GDM1 (cell line): ENCODE results near the gene MAP3K7CL.

ENCODE experiments used
- DNase-seq: peaks from one replicate; lab custom pipeline; 2025; lab: John Stamatoyannopoulos, UW

MAP3K7CL gene, protein sequence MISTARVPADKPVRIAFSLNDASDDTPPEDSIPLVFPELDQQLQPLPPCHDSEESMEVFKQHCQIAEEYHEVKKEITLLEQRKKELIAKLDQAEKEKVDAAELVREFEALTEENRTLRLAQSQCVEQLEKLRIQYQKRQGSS

DNA sequence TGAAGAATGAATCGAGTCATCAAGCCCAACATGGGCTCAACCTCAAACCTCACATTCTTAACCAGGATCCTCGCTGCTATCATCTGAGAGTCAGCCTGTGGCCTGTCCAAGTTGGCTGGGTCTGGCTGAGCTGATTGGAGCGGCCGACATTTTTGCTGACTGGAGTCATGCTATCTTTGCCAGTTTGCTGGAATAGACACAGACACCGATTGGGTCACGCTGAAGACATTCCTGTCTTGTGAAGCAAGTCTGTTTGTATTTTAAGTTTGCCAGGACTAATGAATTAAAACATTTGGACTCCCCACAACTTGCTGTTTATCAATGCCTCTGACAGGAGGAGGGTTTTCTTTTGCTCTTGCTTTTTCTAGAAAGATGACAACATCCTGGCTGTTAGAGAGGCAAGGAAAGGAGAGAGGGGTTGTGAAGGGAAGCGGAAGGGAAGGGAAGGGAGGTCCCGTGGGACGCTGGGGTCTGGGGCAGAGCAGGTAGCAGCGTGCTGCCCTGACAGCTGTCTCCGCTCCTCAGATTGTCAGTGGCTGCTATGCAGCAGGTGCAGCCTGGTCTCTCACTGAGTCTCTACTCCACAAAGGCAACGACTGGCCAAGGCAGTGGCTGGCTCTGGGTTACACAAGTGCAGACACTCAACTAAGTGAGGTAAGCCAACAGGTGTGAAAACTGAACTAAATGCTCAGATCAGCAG lies at the start of gene MAP3K7CL:
TSS of gene MAP3K7CL (plus strand) at position 375 of the 700 bp plus-strand sequence. CDS start 2,701 bp downstream, outside the sequence.
- no peak for DNase-seq

DNA sequence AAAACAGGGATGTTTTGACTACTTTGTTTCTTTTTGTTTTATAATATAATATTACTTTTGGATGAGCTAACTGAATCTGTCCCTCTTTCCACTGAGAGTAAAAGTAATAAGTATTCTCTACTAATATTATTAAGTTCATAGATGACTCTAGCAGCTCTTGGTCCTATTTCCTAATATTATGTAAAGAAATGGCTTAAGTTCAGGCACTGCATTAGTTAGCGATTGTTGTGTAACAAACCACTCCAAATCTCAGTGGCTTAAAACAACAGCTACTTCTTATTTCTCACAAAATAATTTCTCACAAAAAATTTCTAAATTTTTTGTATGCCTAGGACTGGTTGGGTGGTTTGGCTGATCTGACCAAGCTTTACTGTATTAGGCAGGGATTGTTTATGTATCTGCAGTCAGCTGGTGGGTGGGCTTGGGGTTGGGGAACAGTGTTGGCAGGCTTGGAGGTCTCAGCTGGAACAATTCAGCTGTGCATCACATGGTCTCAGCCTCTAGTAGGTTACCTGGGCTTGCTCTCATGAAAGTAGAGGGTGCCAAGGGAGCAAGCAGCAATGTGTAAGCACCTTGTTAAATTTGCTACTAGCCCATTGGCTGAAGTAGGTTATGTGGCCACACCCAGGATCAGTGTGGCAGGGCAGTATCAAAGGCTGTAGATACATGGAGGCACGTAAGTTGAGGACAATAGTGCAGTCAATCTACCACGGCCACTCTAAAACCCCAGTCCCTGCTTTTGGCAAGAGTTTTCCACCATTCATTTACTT lies 48.2 kb upstream of the MAP3K7CL start:
- no peak for DNase-seq

DNA sequence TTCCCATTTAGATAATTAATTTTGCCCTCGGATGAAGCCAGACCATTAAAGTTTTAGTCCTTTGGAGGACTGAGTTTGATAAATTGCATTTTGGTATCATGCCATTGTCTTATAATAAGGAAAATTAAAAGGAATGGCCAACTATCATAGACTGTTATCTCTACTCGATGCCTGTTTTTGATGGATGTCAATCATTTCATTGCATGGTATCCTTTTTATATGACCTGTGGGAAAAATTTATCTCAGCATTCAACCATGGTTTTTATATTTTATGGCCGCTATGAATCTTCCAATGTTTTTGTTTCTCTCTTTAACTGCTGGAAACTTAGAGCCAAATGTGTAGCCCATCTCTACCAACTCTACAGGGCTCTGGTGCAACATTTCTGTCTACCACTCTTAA lies 47.1 kb upstream of the MAP3K7CL start:
- DNase-seq: no peak

DNA sequence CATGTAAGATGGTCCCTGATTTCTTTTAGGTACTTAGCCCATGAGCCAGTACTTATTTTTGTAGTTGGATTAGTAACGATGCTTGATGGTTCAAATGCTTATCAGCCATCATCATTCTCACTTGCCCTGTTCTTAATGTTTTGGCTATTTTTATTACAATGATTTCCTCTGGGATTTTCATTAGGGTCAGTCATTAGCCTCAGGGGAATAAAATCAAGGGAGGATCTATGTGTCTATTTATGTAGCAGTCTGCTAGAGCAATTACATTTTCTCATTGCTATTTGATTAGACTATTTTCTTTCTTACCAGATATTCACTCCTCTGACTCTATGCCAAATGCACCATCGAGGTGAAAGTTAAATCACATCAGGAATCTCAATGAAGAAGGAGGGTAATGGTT lies 46.1 kb upstream of the MAP3K7CL start:
- no peak for DNase-seq

DNA sequence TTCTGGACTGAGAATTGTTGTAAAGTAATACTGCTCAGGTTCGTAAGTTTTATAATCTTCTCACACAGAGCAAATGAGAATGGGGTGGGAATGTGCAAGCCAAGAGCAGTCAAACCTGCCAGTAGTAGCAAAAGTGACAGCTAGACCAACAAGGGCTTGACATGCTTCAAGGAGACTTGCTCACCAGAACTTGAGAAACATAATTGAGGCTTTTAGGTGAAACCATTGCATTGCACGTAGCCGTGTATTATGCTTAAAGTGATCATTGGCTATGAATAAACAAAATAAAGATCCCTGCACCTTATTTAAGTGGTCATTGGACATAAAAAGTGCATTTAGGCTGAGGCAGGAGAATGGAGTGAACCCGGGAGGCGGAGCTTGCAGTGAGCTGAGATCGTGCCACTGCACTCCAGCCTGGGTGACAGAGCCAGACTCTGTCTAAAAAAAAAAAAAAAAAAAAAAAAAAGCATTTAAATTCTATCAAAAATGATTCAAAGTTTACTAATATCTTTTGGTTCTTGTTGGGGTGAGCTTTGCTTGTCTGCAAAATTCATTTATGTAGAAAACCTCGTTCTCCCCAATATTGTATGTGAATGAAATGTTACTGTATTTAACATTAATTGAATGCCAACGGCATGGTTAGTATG lies 45.2 kb upstream of the MAP3K7CL start:
- no peak for DNase-seq

DNA sequence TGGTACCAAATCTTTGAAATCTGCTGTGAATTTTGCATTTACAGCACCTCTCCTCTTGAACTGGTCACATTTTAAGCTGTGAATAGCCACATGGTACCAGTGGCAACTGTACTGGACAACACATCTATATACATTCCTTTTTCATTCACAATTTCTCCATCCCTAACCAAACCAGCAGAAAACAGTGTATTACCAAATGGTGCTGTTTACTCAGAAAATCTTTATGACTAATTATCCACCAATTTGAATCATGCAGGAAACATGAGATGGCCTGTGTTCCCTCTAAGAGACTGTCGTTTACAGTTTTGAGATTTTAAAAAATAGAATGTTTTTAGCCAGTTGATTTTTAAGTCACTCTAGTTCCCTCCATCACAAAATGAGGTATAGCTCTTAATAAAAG lies 39.4 kb upstream of the MAP3K7CL start:
- no peak for DNase-seq

DNA sequence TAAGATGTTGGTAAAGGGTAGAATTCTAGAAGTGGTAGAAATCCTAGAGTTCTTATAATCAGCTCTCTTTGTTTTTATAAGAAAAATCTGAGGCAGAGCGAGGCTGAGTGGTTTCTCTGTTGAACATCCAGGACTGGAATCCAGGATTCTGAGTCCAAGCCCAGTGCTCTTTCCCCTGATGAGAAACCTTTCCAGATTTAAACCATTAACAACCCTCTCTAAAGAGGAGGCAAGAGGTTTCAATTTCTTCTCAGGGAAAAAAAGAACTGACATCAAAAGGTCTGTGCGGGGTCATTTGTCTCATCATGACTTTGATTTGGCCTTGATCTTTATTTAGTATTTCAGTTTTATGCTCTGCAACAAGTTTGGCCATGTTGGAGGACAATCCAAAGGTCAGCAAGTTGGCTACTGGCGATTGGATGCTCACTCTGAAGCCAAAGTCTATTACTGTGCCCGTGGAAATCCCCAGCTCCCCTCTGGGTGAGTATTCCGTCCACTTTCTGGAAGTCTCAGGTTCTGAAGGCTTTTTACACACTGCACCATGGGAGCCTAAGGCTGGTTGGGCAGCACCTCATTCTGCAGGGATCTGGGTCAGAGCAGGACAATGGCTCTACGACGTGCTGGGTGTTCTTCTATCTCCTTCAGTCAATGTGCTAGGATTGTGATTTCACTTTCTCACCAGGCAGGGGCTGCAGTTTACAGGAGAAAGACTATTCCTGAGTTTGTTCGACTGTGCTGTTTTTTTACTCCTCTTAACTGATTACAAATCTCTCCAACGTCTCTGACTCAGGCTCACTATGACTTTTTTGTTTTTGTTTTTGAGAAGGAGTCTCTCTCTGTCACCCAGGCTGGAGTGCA lies 38.1 kb upstream of the MAP3K7CL start:
- no peak for DNase-seq

DNA sequence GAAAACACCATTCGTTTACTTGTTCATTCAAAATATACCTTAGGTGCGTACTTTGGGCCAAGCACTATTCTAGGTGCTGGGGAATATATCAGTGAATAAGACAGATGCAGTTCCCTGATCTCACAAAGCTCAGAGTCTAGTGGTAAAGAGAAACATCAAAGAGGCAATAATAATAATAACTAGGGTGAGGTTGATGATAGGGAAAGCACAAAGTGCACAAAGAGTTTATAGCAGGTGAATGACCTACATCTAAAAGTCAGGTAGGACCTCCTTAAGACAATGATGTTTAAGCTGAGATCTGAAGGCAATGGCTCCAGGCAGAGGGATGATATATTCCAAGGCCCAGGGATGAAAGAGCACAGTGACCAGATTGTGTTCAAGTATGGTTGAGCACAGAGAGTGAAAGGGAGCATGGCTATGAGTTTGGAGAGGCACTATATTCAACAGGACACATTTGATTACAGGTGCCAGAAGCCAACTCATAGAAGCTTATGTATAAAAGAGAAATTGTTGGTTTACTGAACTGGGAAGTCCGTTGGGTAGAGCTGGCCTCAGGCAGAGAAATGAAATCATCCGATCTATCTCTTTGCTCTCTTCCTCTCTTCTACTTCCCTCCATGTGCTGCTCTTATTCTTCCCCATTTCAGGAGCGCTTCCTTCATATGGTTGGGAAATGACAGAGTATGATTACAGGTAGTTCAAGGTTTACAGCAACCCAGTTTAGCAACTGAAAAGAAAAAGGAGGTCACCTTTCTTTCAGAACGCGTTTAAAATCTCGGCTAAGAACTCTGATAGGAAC lies 34.0 kb upstream of the MAP3K7CL start:
- DNase-seq: no peak

DNA sequence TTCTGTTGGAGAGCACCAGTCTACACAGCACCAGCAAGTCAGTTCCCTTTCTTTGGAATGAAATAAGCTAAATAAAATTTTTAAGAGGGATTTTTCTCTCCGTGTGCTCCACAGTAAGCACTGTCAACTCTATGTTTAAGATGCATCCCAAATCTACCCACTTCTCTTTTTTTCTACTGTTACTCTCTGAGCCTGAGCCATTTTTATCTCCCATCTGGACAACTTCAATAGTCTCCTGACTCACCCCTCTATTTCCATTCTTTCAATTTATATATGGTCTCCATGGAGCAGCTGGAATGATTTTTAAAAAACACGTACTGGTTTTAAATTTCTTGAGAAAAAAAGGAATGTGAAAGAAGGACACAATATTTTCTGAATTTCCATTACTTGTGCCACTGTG lies 32.3 kb upstream of the MAP3K7CL start:
- no peak for DNase-seq

DNA sequence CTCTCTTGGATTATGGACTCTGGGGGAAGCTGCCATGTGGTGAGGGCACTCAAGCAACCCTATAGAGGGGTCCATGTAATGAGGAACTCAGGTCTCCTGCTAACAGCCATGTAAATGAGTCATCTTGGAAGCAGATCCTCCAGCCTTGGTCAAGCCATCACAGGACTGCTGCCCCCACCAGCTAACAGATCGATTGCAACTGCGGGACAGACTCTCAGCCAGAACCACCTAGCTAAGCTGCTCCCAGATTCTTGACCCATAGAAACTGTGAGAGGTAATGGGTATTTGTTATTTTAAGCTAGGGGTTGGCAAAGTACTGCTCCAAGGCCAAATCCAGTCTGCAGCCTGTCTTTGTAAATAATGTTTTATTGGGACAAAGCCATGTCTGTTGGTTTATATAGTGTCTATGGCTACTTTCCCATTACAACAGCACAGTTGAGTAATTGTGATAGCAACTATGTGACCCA lies 27.6 kb upstream of the MAP3K7CL start:
- DNase-seq: no peak

DNA sequence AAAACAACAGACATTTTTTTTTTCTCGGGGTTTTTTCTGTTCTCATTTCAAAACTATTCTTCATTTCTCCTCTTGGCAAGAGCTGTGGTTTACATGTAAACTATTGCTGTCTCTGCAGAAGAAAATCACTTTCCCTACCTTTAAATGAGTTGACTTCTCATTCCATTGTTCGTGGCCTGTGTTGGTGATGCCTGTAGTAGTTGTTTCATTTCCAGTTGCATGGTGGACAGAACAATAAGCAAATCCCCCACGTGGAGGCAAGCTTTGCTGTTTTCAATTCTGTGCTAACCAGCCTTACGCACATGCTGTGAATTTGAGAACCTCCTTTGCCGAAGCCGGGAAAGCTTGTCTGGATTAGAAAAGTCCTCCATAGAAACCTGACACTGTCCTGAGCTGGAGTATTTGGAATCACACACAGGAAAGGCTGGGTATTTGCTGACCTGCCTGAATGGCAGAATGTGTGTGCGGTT lies 26.2 kb upstream of the MAP3K7CL start:
- no peak for DNase-seq

DNA sequence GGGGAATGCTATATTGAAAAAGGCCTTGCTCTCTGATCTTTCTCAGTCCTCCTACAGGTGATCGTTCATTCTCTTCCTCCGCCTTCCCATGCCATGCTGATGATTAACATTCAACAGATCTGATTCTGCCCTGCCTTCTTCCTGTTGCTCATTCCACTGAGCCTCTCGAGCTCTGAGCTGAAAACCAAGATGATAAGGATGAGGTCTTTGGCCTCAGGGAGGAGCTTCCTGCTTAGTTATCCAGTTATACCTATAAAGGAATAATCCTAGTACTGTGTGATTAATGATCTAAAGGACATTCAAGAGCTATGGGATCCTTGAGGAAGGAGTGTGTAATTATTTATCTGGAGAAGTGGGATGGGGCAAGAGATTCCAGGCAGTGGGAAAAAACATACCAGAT lies 25.2 kb upstream of the MAP3K7CL start:
- no peak for DNase-seq

DNA sequence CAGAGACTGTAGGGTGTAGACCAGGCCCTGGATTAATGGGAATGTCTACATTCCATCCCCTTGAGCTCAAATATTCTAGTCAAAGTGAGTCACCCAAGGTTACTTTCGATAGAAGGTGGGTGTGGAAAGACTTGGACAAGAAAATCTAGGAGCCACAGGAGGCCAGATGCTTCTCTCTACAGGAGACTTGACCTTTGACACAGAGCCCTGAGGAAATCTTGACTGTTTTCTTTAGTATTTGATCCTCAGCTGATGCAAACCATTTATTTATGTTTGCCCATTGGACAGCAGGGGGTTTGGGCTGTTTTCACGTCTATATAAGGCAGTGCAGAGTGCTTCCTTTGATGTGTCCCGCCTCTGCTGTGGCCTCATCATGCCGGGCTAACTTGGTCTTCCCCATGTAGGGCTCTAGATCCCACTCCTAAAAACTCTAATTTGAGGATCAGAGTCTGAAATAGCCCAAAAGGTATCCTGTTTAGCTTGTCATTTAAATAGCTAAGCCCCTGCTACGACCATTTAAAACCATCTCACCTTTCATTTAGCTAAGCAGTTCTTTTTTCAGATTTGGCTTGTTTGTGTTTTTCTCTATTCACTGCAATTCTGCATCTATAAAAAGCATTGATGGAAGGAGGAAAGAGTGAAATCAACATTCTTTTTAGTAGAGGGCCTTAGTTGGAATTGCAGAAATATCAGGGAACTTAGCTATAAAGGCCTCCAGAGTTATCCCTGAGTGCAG lies 15.5 kb upstream of the MAP3K7CL start:
- DNase-seq: no peak

DNA sequence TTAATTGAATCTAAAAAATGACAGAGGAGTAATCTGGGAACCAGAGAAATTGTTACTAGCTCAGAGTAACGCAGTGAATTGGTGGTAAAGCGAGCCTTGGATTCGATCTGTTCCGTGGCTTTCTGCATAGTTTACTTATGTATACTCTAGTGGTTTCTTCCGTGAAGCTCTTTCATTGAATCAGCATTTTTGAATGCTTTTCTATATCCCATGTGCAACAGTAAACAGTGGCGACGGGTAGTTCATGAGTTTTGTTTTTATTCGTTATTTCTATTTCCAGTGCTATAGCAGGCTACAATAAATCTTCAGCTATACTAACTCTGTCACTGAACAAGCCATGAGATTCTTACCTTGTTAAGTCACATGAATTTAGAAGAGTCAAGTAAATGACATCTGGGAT lies 14.5 kb upstream of the MAP3K7CL start:
- DNase-seq: no peak

DNA sequence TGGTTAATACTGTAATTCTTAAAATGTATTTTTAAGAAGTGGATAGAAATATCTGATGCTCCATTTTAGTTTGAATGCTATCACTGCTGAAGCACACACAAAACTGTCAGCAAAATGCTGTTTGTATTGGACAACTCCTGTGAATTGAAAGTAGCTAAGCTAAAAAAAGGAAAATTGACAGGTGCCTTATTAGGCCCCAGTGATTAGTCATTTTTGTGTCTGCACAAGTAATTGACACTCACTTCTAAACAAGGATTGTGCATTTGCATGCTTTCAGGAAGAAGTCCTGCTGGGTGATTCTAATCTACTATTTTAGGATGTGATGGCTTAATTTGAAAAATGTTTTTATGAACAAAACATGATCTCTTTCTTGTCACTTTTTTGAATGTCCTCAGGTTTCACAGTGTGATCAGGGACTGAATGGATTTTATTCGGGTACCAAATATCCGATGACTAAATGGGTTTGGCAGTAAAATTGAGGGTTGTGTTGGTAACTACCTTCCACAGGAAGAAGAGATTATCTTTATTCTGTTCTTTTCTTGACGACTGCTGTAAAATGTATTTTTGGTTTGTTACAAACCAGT lies 13.0 kb upstream of the MAP3K7CL start:
- DNase-seq: no peak

DNA sequence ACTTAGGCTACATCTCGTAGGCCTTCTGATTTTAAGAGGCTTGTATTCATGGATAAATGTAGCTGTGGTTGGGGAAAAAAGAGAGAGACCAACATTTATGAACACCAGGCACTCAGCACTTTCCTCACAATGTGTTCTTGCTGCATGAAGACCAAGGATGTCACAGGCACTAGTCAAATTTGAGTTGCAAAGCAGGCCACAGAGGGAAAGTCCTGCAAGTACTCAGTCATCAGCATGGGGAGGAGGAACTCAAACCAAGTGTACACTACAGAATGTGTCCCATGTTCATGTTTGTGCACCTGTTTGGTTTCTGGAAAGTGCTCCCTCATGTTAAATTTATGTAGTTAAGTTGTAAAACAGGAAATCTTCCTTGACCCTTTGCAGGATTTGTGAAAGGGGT lies 8.7 kb upstream of the MAP3K7CL start:
- no peak for DNase-seq

DNA sequence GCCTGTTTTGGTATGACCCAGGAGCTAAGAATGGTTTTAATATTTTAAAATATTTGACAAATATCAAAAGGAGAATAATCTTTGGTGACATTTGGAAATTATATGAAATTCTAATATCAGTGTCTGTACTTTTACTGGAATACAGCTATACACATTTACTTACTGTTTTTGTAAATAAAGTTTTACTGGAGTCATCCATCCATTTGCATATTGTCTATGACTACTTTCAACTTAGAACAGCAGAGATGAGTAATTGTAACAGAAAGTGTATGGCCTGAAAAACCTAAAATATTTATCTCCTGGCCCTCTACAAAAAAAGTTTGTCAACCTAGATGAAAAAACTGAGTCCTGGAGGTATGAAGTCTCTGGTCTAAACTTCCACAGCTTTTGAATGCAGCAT lies 5.8 kb upstream of the MAP3K7CL start:
- no peak for DNase-seq

DNA sequence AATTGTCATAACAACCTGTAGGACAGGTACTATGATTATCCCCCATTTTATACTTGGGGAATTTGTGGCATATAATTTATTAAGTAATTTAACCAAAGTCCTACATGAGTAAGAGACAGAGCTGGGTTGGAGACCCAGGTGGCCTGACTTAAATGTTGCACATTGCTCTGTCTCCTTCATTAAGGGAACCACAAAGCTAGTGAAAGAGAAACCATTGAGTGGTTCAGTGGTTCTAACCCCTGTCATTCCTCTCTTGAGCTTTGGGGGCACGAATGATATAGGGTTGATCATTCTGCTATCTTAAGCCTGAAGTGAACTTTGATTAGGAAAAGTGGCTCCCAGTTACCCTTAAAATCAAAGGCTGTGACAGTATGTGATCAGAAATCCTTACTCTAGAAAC lies 5.3 kb upstream of the MAP3K7CL start:
- DNase-seq: no peak

DNA sequence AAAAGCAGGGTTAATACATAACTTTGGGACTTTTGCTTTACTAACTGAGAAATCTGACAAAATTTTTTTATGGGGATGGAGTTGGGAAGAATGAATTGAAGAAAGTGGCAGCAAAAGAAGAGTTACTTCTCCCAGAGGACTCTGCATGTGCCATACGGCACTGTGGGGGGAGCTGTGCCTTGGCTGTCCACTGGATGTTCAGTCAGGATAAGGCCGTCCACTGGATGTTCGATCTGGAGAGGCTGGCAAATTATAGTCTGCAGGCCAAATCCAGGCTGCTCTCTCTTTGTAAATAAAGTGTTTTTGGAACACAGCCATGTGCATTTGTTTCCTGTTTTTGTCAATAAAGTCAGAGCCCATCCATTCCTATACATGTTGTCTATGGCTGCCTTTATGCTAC lies 4.5 kb upstream of the MAP3K7CL start:
- DNase-seq: no peak

DNA sequence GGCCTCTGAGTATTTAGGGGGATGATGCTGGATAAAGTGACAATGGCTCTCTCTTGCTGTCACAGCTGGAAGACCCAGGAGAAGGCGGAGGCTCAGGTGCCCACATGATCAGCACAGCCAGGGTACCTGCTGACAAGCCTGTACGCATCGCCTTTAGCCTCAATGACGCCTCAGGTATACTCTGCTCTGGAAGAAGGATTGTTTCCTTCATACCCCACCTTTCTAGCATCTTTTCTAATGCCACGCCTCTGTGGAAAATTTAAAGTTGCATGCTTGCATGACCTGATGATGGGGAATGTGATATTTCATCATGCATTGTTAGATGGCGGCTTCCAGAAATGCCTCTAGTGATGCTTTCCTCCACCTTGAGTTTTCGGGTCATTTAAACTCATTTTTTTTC lies 2.8 kb downstream of the MAP3K7CL start:
- no peak for DNase-seq
